NCI-H2196 treated with DMSO at 0.1 percent for 48 hours (cell line): ENCODE measurements around the gene TUT4.

Experiments used
- DNase-seq: peaks from one replicate; lab custom pipeline; 2025; ENCODE audit not compliant: unreplicated experiment; lab: John Stamatoyannopoulos, UW

Gene TUT4

GRCh38 chr1:52576074-52576473 lies 23.2 kb upstream of the TUT4 start:
- no peak for DNase-seq

- no peak for DNase-seq
These were observed 21.7 kb upstream of the TUT4 start for GRCh38 chr1:52574594-52574993.

GRCh38 chr1:52572387-52572786 lies 19.5 kb upstream of the TUT4 start:
- DNase-seq, result no peak

- no peak for DNase-seq
These were observed 18.9 kb upstream of the TUT4 start for GRCh38 chr1:52571783-52572182.

GRCh38 chr1:52569449-52570210 lies 16.7 kb upstream of the TUT4 start:
- no peak for DNase-seq

GRCh38 chr1:52567943-52568342 lies 15.1 kb upstream of the TUT4 start:
- no peak for DNase-seq

GRCh38 chr1:52562766-52563165 lies 9.9 kb upstream of the TUT4 start:
- DNase-seq, result no peak

- DNase-seq, result no peak
These were observed 7.0 kb upstream of the TUT4 start for GRCh38 chr1:52559875-52560274.

- no peak for DNase-seq
These were observed 6.0 kb upstream of the TUT4 start for GRCh38 chr1:52558941-52559340.

GRCh38 chr1:52556641-52557360 lies 3.9 kb upstream of the TUT4 start:
- no peak for DNase-seq

GRCh38 chr1:52554756-52555155 lies 1.9 kb upstream of the TUT4 start:
- no peak for DNase-seq

- no peak for DNase-seq
These were observed 1.4 kb upstream of the TUT4 start for GRCh38 chr1:52554267-52554640.

GRCh38 chr1:52553362-52554266 lies 722 bp upstream of the TUT4 start:
- DNase-seq, result peak; percentile 72

GRCh38 chr1:52552236-52552504 lies 722 bp downstream of the TUT4 start:
- no peak for DNase-seq

- DNase-seq, result no peak
These were observed 1.2 kb downstream of the TUT4 start for GRCh38 chr1:52551507-52552235.

- no peak for DNase-seq
These were observed 2.4 kb downstream of the TUT4 start for GRCh38 chr1:52550447-52550846.

GRCh38 chr1:52549267-52549666 lies 3.6 kb downstream of the TUT4 start:
- DNase-seq, result no peak

- DNase-seq, result no peak
These were observed 6.0 kb downstream of the TUT4 start for GRCh38 chr1:52546852-52547251.

- DNase-seq, result no peak
These were observed 8.0 kb downstream of the TUT4 start for GRCh38 chr1:52544665-52545525.

GRCh38 chr1:52542085-52542688 lies 10.7 kb downstream of the TUT4 start:
- DNase-seq, result no peak
